Cardiac fibroblast (primary cell): ENCODE results near the gene CCDC12.

Source experiments
- DNase-seq, 2 donors: peaks; one replicate each; pipeline versions ENCODE4 v3.0.0 to v3.0.0-alpha.2; 2010; ENCODE audit warnings: low read depth in 2 of 2
- H3K4me3 ChIP-seq, 2 donors: replicated peaks in 1 of 2; 1 replicate in 1 of 2; 2 replicates in 1 of 2; pipeline ENCODE4 v1.5.1; 2011; ENCODE audit warnings: low read depth in 2 of 2, low read length in 2 of 2, mild to moderate bottlenecking in 2 of 2, moderate library complexity in 1 of 2
- TF ChIP-seq, protein P1 (sequence below): IDR thresholded peaks from one replicate; pipeline ENCODE4 v1.5.1; 2011; ENCODE audit warnings: low read depth, mild to moderate bottlenecking, low read length, inconsistent platforms

The CCDC12 gene

DNA sequence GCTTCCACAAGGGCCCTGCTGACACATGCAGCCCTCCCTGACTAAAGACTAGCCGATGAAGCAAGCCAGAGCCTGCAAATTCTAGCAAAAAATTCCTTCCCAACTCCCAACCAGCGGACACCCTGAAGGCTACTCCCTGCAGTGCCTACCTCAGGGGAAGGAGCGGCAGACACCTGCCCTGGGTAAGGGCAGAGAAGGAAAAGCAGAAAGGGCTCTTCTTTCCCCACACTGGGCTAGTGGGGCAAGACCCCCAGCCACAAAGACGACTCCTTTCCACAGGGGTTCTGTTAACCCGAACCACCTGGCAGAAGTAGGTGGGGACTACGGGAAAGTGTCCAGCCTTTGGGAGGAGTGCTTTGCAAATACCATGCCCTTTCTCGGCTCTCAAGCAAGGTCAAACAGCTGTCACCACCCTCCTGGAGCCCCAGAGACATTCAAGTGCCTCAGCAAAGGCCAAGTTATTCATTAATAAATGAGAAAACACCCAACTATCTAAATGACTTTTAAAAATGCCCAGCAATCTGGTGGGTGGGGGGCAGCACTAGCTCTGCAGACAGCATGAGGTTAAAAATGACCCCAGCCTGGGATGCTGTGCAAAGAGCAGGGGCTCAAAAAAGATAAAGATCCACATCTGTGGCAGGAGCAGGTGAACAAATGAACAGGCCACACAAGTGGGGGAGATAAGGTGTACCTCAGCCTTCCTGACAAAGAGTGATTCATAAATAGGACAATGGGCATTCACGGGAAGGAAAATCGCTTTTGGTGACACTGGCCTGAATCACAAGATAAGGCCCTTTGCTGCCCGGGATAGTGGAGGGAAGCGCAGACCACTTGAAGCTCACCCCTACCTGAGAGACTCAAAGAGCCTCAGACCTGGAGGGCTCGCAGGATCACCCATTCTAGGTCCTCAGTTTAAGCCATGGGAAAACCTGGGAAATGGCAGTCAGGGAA lies 33.0 kb downstream of the CCDC12 start:
- peak in 1 of 2 donors; percentile 41 for DNase-seq
- TF ChIP-seq, protein P1, sequence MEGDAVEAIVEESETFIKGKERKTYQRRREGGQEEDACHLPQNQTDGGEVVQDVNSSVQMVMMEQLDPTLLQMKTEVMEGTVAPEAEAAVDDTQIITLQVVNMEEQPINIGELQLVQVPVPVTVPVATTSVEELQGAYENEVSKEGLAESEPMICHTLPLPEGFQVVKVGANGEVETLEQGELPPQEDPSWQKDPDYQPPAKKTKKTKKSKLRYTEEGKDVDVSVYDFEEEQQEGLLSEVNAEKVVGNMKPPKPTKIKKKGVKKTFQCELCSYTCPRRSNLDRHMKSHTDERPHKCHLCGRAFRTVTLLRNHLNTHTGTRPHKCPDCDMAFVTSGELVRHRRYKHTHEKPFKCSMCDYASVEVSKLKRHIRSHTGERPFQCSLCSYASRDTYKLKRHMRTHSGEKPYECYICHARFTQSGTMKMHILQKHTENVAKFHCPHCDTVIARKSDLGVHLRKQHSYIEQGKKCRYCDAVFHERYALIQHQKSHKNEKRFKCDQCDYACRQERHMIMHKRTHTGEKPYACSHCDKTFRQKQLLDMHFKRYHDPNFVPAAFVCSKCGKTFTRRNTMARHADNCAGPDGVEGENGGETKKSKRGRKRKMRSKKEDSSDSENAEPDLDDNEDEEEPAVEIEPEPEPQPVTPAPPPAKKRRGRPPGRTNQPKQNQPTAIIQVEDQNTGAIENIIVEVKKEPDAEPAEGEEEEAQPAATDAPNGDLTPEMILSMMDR: no peak
- no peak overlapping the region for H3K4me3 ChIP-seq

DNA sequence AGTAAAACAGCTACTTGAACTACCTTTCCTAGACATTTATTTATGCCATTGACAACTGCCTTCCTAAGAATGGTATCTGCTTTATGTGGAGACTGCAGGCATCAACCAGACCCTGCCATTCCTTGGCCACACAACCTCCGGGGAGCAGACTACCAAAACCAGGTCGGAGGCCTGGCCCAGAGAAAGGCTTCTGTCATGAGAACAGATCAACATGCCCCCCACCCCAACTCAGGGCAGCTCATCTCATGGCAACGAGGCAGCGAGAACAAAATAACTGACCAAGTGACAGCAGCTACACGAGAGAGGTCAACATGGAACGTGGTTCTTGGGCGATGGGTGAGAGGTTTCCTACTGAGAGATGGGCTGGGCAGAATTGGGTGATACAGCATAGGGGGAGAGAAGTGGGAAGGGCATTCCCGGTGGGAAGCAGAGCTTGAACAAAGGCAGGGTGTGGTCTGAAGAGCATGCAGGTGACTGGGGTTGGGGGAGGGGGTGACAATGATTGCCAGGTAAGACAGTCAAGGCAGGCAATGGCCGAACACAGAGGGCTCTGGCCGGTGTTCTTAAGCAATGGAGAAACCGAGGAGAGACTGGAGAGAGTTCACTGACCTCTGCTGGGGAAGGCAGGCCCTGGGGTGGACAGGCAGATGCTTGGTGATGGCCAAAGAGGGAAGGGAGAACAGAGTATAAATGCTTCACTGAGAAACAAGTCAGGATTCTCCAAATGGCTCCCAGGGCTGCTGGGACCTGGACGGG lies 33.9 kb downstream of the CCDC12 start:
- TF ChIP-seq, protein P1: no peak
- DNase-seq: no peak
- no peak overlapping the region for H3K4me3 ChIP-seq

DNA sequence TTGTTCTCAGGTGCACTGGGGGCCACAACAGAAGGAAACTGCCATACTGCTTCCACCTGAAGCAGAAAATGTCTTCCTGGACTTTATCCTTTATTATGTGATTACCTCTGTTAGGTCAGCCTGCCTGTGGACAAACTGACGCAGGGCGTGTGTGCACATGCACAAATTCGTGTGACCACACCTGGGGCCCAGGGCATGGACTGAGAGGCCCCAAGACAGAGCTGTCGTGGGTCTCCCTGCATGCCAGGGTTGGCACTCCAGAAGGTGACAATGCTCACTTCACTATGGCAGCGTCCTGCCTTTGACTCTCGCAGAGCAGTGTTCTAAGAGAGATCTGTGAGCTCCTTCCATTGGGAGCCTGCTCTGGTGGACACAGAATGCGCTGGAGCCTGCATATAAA lies 34.5 kb downstream of the CCDC12 start:
- DNase-seq: no peak
- TF ChIP-seq, protein P1: no peak
- H3K4me3 ChIP-seq: no peak overlapping the region

DNA sequence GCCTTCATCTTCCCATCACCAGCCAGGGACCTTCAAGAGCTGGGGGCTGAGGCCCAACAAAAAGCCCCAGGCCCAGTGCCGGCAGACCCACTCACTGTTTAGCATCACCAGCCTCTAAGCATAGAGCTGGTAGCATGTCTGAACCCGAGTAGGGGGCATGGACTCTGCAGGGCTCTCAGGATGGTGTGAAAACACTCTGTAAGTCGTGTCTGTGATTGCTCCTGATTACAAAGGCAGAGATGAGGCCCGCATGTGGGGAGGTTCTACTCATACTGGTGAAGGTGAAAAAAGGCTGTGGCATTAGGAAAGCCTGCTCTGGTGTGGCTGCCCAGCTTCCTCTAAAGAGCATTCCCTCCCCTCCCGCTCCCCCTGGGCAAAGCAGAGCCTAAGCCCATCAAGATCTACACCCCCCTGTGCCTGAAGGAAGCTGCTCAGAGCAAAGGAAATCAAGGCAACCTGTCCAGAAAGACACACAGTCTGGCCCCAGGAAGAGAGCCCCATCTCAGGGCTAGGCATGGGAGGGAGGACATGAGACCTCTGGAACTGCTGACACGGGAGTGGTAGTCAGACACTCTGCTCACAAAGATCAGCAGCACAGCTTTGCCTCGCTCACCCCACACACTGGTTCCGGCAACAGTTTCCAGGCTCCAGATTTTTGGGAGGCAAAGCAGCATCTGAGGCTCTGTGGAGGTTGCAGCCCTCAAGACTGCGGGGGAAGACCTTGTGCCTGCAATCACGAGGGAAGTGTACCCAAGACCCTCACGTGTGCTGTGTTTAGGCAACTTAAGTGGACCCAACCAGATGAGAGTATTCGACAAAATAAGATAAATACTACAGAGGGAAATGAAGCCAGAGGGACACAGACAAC lies 36.7 kb downstream of the CCDC12 start:
- TF ChIP-seq, protein P1: no peak
- no peak overlapping the region for H3K4me3 ChIP-seq
- DNase-seq: no peak

DNA sequence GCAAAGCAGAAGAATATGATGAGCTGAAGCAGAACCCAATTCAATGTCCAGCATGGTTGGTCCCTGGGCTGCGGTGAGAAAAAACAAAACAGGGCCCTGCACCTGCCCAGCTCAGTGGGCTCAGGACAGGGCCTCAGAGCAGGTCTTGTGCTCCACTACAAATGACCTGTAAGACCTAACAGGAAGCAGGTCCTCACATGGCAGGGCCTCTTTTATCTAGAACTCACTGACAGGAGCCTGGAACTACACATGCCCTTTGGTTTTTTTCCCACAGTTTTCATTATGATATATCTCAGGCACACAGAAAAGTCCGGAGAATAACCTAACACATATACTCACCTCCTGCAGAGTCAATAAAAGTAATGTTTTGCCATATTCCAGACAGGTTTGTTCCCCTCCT lies 38.4 kb downstream of the CCDC12 start:
- no peak for DNase-seq
- TF ChIP-seq, protein P1: no peak
- no peak overlapping the region for H3K4me3 ChIP-seq

DNA sequence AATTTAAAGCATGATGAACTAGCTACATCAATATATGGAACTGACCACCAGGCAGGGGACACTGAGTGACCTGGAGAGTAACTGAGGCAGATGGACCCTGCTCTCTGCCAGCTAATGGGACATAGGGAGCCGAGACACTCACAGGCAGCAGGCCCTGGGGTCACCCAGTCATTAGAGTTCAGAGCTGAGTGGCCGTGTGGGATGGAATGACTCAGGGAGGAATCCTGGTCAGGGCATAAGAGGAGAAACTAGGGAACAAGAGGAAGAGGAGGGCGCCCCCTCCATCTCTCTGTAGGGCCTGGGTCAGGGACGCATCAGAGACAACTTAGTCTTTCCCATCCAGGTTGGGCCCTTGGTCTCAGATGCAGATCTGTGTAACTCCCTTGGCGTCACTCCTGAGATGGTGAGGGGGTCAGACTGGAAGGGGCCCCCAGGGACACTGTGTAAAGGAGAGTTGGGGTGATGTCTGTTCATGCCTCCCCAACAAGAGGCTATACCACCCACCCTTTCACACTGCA lies 39.8 kb downstream of the CCDC12 start:
- H3K4me3 ChIP-seq: no peak overlapping the region
- DNase-seq: peak in 1 of 2 donors; percentile 28
- TF ChIP-seq, protein P1: no peak
